ENCODE measurements around the gene DIS3L2.
"Not testable (repeated sequence)": the region's sequence is repeated elsewhere in the genome, so short reads cannot be mapped to it uniquely, and the experiment has no call there.

DIS3L2 gene

DNA sequence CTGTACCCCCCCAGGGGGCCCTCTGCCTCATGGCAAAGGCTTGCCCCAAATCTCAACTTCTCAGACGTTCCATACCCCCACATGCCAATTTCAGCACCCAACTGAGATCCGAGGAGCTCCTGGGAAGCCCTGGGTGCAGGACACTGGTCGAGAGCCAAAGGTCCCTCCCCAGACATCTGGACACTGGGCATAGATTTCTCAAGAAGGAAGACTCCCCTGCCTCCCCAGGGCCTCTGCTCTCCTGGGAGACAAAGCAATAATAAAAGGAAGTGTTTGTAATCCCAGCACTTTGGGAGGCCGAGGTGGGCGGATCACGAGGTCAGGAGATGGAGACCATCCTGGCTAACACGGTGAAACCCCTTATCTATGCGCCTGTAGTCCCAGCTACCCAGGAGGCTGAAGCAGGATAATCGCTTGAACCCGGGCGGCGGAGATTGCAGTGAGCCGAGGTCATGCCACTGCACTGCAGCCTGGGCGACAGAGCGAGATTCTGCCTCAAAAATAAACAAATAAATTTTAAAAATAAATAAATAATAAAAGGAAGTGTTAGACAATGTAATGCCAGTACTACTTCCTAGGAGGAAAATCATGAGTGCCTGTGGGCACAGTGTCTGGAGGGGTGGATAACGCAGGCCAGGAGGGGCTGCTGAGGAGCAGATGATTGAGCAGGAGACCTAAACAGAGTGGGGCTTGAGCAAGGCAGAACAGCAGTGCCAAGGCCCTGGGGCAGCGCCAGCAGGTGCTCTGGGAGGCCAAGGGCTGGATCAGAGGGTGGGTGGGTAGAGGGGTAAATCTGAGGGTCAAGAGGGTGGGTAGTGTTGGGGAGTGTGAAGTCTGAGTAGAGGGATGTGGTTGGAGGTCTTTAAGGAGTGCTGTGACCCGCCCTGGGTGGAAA lies 421.1 kb downstream of the DIS3L2 start:
- Histone ChIP-seq H2BK120ac (ENCODE audit: low read depth, low read length) (no peak overlapping the region), H2BK5ac (ENCODE audit: low read length) (no peak overlapping the region), H3K27me3 (ENCODE audit: control insufficient read depth in 3 of 3, insufficient read depth in 3 of 3, low read depth in 1 of 3, low read length in 3 of 3) (peaks cover 18 to 45% (median 35%) of the 10 kb centered on the region in 3 experiments), H3K18ac (ENCODE audit: low read length) (no peak overlapping the region), H2BK15ac (ENCODE audit: low read length) (no peak overlapping the region), H3K4me1 (ENCODE audit: control insufficient read depth in 2 of 2, insufficient read depth in 1 of 2, low read depth in 1 of 2, low read length in 2 of 2) (peaks cover 0 to 7% of the 10 kb centered on the region in 2 donors), H3K36me3 (replicated peaks in 1 of 2; ENCODE audit: control insufficient read depth in 2 of 2, insufficient read depth in 2 of 2, low read length in 2 of 2) (no peaks in the 10 kb centered on the region), H3K79me1 (ENCODE audit: low read depth, low read length) (no peaks in the 10 kb centered on the region), H2AK5ac (ENCODE audit: low read depth, low read length) (peak overlapping the region; percentile 40), H3K4me3 (ENCODE audit: low read length in 2 of 2) (no peak overlapping the region), H2AFZ (ENCODE audit: low read length) (no peak overlapping the region), H3K23ac (ENCODE audit: low read depth, low read length, poor library complexity) (no peak overlapping the region), H4K91ac (ENCODE audit: low read depth, low read length, poor library complexity) (no peak overlapping the region), H3K27ac (replicated peaks; ENCODE audit: low read length) (no peak overlapping the region), H2BK12ac (ENCODE audit: low read length) (no peak overlapping the region), H4K8ac (ENCODE audit: low read depth, low read length) (no peak overlapping the region), H3K9me3 (replicated peaks in 1 of 2; ENCODE audit: control insufficient read depth in 2 of 2, insufficient read depth in 1 of 2, low read depth in 1 of 2, low read length in 2 of 2) (peaks cover 0 to 4% of the 10 kb centered on the region in 2 donors), H3K4ac (ENCODE audit: low read length) (no peak overlapping the region), H3K14ac (ENCODE audit: low read length) (peak overlapping the region; percentile 8), H3K4me2 (ENCODE audit: insufficient read depth, low read length, poor library complexity, severe bottlenecking) (no peak overlapping the region), H3K9ac (ENCODE audit: low read depth, low read length, poor library complexity) (no peak overlapping the region)
- no CpG with 5 or more reads among the region's 18 CpGs for WGBS, 2 donors (ENCODE audit: extremely low coverage in 2 of 2, insufficient read length in 2 of 2, insufficient replicate concordance in 1 of 2)
- DNase-seq (ENCODE audit: low spot score) = no peak

DNA sequence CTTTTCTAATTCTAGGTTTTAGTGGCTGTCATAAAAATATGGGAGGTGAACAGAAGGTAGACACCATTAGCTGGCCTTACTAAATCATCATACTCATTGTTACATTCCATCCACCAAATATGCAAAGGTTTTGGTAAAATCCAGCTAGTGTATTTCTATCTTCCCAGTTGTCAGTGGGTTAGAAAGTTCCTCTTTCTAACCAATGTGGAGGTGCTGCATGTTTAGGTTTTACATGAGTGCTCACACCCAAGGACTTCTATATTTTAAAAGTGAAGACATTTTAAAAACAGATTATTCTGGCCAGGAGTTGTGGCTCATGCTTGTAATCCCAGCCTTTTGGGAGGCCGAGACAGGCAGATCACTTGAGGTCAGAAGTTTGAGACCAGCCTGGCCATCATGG lies 423.0 kb downstream of the DIS3L2 start:
- no peak for DNase-seq (ENCODE audit: low spot score)
- Histone ChIP-seq H3K18ac (ENCODE audit: low read length) (no peak overlapping the region), H3K27ac (replicated peaks; ENCODE audit: low read length) (no peak overlapping the region), H3K27me3 (ENCODE audit: control insufficient read depth in 3 of 3, insufficient read depth in 3 of 3, low read depth in 1 of 3, low read length in 3 of 3) (peaks cover 33 to 63% (median 52%) of the 10 kb centered on the region in 3 experiments), H3K4me1 (ENCODE audit: control insufficient read depth in 2 of 2, insufficient read depth in 1 of 2, low read depth in 1 of 2, low read length in 2 of 2) (peaks cover 0 to 8% of the 10 kb centered on the region in 2 donors), H3K23ac (ENCODE audit: low read depth, low read length, poor library complexity) (no peak overlapping the region), H3K79me1 (ENCODE audit: low read depth, low read length) (no peaks in the 10 kb centered on the region), H4K8ac (ENCODE audit: low read depth, low read length) (no peak overlapping the region), H2AFZ (ENCODE audit: low read length) (no peak overlapping the region), H3K14ac (ENCODE audit: low read length) (no peak overlapping the region), H2BK5ac (ENCODE audit: low read length) (no peak overlapping the region), H4K91ac (ENCODE audit: low read depth, low read length, poor library complexity) (no peak overlapping the region), H2AK5ac (ENCODE audit: low read depth, low read length) (no peak overlapping the region), H3K4me3 (ENCODE audit: low read length in 2 of 2) (no peak overlapping the region), H3K9me3 (replicated peaks in 1 of 2; ENCODE audit: control insufficient read depth in 2 of 2, insufficient read depth in 1 of 2, low read depth in 1 of 2, low read length in 2 of 2) (peaks cover 0 to 4% of the 10 kb centered on the region in 2 donors), H3K4ac (ENCODE audit: low read length) (no peak overlapping the region), H3K36me3 (replicated peaks in 1 of 2; ENCODE audit: control insufficient read depth in 2 of 2, insufficient read depth in 2 of 2, low read length in 2 of 2) (no peaks in the 10 kb centered on the region), H2BK15ac (ENCODE audit: low read length) (no peak overlapping the region), H2BK120ac (ENCODE audit: low read depth, low read length) (no peak overlapping the region), H3K9ac (ENCODE audit: low read depth, low read length, poor library complexity) (no peak overlapping the region), H2BK12ac (ENCODE audit: low read length) (no peak overlapping the region), H3K4me2 (ENCODE audit: insufficient read depth, low read length, poor library complexity, severe bottlenecking) (no peak overlapping the region)
- WGBS, 2 donors (ENCODE audit: extremely low coverage in 2 of 2, insufficient read length in 2 of 2, insufficient replicate concordance in 1 of 2) = no CpG with 5 or more reads among the region's 1 CpG

DNA sequence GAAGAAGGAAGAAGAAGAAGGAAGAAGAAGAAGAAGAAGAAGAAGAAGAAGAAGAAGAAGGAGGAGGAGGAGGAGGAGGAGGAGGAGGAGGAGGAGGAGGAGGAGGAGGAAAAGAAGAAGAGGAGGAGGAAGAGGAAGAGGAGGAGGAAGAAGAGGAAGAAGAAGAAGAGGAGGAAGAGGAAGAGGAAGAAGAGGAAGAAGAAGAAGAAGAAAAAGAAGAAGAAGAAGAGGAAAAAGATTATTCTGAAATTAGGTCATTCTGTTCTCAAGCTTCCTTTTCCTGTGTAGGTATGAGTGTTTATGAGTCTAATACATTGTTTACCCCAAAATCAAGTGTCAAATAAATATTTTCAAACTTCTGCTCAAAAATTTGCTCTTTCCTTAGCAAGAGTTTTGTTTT lies 423.5 kb downstream of the DIS3L2 start:
- H2AK5ac ChIP-seq (ENCODE audit: low read depth, low read length); H2AFZ ChIP-seq (ENCODE audit: low read length); H2BK120ac ChIP-seq (ENCODE audit: low read depth, low read length); H2BK5ac ChIP-seq (ENCODE audit: low read length); H3K4me3 ChIP-seq (ENCODE audit: low read length in 2 of 2); H3K18ac ChIP-seq (ENCODE audit: low read length); H3K9ac ChIP-seq (ENCODE audit: low read depth, low read length, poor library complexity); H3K36me3 ChIP-seq (replicated peaks in 1 of 2; ENCODE audit: control insufficient read depth in 2 of 2, insufficient read depth in 2 of 2, low read length in 2 of 2); H3K4me1 ChIP-seq (ENCODE audit: control insufficient read depth in 2 of 2, insufficient read depth in 1 of 2, low read depth in 1 of 2, low read length in 2 of 2); H3K14ac ChIP-seq (ENCODE audit: low read length); H3K79me1 ChIP-seq (ENCODE audit: low read depth, low read length); H3K4ac ChIP-seq (ENCODE audit: low read length); DNase-seq (ENCODE audit: low spot score); H2BK15ac ChIP-seq (ENCODE audit: low read length); H3K4me2 ChIP-seq (ENCODE audit: insufficient read depth, low read length, poor library complexity, severe bottlenecking); H2BK12ac ChIP-seq (ENCODE audit: low read length); H3K9me3 ChIP-seq (replicated peaks in 1 of 2; ENCODE audit: control insufficient read depth in 2 of 2, insufficient read depth in 1 of 2, low read depth in 1 of 2, low read length in 2 of 2); H3K23ac ChIP-seq (ENCODE audit: low read depth, low read length, poor library complexity); H3K27ac ChIP-seq (replicated peaks; ENCODE audit: low read length); H4K8ac ChIP-seq (ENCODE audit: low read depth, low read length); H4K91ac ChIP-seq (ENCODE audit: low read depth, low read length, poor library complexity): not testable (repeated sequence)
- peaks cover 33 to 65% (median 58%) of the 10 kb centered on the region in 3 experiments for H3K27me3 ChIP-seq (ENCODE audit: control insufficient read depth in 3 of 3, insufficient read depth in 3 of 3, low read depth in 1 of 3, low read length in 3 of 3)

DNA sequence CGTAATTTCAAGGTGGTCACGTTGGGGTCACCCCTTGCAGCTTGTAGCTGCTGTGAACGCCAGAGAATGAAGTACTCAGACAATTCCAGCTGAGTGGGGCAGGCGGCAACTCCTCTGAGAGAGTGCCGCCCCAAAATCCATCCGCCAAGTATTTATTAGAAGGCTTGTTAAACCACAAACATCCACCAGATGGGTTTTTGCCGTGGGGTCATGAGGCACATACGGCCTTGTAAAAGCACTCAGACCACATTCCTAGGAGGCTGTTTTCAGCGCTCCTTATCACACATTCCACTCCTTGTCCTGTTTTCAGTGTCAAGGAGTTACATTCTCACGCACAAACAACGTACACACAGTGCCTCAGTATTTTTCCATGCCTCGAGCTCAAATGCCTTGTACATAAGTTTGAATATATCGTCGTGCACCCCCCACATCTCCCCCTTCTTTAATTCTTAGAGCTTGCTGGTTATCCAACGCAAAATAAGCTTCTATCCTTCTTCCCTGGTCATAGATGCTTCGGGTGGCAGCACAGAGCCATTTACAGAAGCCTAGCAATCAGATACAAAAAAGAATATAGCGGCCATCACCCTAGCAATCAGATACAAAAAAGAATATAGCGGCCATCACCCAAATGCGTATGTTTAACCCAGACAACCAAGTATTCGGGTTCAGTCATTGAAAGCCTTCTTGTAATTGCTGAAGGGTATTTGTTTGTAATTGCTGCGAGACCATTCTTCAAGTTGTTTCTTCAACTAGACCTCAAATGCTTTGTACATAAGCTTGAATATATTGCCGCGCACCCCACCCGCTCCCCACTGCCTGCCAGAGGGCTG lies 424.4 kb downstream of the DIS3L2 start:
- no peak overlapping the region for H3K4me3 ChIP-seq (ENCODE audit: low read length in 2 of 2)
- no peak overlapping the region for H2BK12ac ChIP-seq (ENCODE audit: low read length)
- H3K4me1 ChIP-seq (ENCODE audit: control insufficient read depth in 2 of 2, insufficient read depth in 1 of 2, low read depth in 1 of 2, low read length in 2 of 2) = peaks cover 0 to 8% of the 10 kb centered on the region in 2 donors
- H4K8ac ChIP-seq (ENCODE audit: low read depth, low read length) = no peak overlapping the region
- no peak overlapping the region for H3K14ac ChIP-seq (ENCODE audit: low read length)
- no peak overlapping the region for H2BK15ac ChIP-seq (ENCODE audit: low read length)
- no peak overlapping the region for H2BK5ac ChIP-seq (ENCODE audit: low read length)
- H3K36me3 ChIP-seq (replicated peaks in 1 of 2; ENCODE audit: control insufficient read depth in 2 of 2, insufficient read depth in 2 of 2, low read length in 2 of 2) = no peaks in the 10 kb centered on the region
- H4K91ac ChIP-seq (ENCODE audit: low read depth, low read length, poor library complexity) = no peak overlapping the region
- peaks cover 33 to 69% (median 66%) of the 10 kb centered on the region in 3 experiments for H3K27me3 ChIP-seq (ENCODE audit: control insufficient read depth in 3 of 3, insufficient read depth in 3 of 3, low read depth in 1 of 3, low read length in 3 of 3)
- peaks cover 0 to 4% of the 10 kb centered on the region in 2 donors for H3K9me3 ChIP-seq (replicated peaks in 1 of 2; ENCODE audit: control insufficient read depth in 2 of 2, insufficient read depth in 1 of 2, low read depth in 1 of 2, low read length in 2 of 2)
- no peak overlapping the region for H3K27ac ChIP-seq (replicated peaks; ENCODE audit: low read length)
- WGBS, 2 donors (ENCODE audit: extremely low coverage in 2 of 2, insufficient read length in 2 of 2, insufficient replicate concordance in 1 of 2) = no CpG with 5 or more reads among the region's 24 CpGs
- no peak overlapping the region for H3K4me2 ChIP-seq (ENCODE audit: insufficient read depth, low read length, poor library complexity, severe bottlenecking)
- no peaks in the 10 kb centered on the region for H3K79me1 ChIP-seq (ENCODE audit: low read depth, low read length)
- no peak for DNase-seq (ENCODE audit: low spot score)
- no peak overlapping the region for H3K4ac ChIP-seq (ENCODE audit: low read length)
- no peak overlapping the region for H3K18ac ChIP-seq (ENCODE audit: low read length)
- no peak overlapping the region for H2BK120ac ChIP-seq (ENCODE audit: low read depth, low read length)
- H2AFZ ChIP-seq (ENCODE audit: low read length) = no peak overlapping the region
- no peak overlapping the region for H2AK5ac ChIP-seq (ENCODE audit: low read depth, low read length)
- H3K9ac ChIP-seq (ENCODE audit: low read depth, low read length, poor library complexity) = no peak overlapping the region
- H3K23ac ChIP-seq (ENCODE audit: low read depth, low read length, poor library complexity) = no peak overlapping the region
